Panc1 (cell line): ENCODE data around the gene APLP2.

Experiments
- CTCF ChIP-seq: fragments of 450-650 bp; IDR thresholded peaks from 2 replicates; pipeline ENCODE4 v1.5.1; 2017; ENCODE audit warnings: mild to moderate bottlenecking
- REST ChIP-seq, 2 experiments: IDR thresholded peaks; 2 replicates each; pipeline ENCODE4 v1.6.1; 2011 to 2012; ENCODE audit warnings: low read depth in 2 of 2, control low read depth in 1 of 2, low read length in 1 of 2, mild to moderate bottlenecking in 1 of 2, moderate library complexity in 1 of 2; ENCODE audit not compliant: insufficient read depth in 1 of 2

- TF ChIP-seq CTCF: no peak
- TF ChIP-seq REST (IDR thresholded peaks at IDR 0.05; ENCODE audit: insufficient read depth in 1 of 2, low read depth in 2 of 2, low read length in 1 of 2): no peak
Observed at GRCh38 chr11:130161441-130162145, 91.9 kb downstream of the APLP2 start.
